Stimulated activated CD8-positive, alpha-beta memory T cell treated with anti-CD3 and anti-CD28 coated beads, Interleukin-7, amount 100 ng/mL, for 1 hour (primary cell): ENCODE results near the gene SYNRG.
A peak's percentile ranks its signal among the peaks of the same experiment; 100 is the strongest.

Source experiments
- DNase-seq, 2 donors: peaks; one replicate each; pipeline ENCODE4 v3.0.0-alpha.2; 2020; ENCODE audit warnings: low read depth in 2 of 2

SYNRG gene

GRCh38 chr17:37502009-37502936 lies 106.9 kb downstream of the SYNRG start:
- DNase-seq = no peak

DNA sequence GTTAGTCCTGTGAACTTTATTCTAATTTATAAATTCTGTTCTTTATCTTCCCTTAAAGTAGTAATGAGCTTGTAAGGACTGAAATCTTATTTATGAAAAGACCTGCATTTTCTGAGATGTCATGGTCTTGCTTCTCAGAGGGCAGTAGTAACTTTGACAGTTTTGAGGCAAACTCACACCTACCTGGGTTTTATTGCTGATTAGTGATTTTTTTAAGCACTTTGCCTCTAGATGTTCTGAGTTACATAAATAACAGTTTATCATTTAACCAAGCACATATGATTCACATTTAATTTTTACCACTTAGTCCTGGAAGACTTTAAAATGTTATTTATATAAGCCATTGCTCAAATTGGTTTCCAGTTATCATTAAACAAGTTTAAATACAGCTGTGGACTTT lies 108.8 kb downstream of the SYNRG start:
- DNase-seq = no peak

DNA sequence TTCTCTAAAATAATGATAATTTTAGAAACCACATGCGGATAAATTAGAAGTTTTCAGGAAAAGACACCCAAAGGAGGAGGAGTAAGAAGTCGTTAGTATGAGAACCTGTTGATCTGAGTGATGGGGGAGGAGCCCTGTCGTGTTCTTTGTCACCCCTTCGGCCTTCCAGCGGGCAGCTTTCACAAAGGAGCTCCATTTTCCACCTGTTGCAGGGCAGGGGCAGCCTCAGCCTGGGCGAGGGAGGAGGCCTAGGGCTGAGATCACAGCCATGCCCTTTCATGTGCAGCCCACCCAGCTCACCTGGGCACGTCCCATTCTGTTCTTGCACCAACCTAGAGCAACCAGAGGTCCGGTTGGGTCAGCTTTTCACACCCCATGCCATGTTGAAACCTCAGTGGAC lies 114.2 kb downstream of the SYNRG start:
- no peak for DNase-seq

- DNase-seq = no peak
These were observed 114.8 kb downstream of the SYNRG start for GRCh38 chr17:37494401-37494831.

DNA sequence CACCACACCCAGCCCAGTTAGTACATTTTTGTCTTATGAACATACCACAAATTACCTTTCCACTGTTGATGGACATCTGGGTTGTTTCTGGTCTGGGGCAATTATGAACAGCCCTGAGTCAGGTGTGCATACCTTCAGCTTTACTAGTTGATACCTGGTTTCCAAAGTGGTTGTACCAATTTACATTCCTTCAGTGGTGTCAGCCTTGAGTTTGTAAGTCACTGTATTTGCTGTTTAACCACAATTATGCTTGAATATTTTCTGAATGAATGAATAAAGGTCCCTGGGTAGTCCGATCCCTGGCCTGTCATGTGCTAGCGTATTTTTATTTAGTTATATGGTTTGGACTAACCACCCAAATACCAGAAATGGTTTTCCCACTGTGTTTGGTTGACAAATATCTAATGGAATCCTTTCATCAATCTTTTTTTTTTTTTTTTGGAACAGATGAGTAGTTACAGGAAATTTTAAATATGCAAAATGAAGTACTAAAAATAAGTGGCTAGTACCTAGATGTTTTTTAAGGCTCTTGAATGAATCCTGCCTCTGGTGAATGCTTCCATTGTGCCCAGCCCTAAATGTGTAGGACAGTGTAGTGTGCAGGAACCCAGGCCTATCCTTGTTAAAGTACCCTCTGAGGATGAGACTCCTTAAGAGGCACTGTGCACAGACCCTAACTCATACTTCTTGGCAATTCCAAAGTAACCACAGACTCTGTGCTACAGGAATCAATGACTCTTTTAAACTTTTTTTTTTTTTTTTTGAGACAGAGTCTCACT lies 115.8 kb downstream of the SYNRG start:
- no peak for DNase-seq

GRCh38 chr17:37492167-37492566 lies 117.1 kb downstream of the SYNRG start:
- no peak for DNase-seq

- DNase-seq = no peak
These were observed 118.3 kb downstream of the SYNRG start for GRCh38 chr17:37490638-37491614.

GRCh38 chr17:37490022-37490587 lies 119.1 kb downstream of the SYNRG start:
- peak; percentile 25 to 48 for DNase-seq

DNA sequence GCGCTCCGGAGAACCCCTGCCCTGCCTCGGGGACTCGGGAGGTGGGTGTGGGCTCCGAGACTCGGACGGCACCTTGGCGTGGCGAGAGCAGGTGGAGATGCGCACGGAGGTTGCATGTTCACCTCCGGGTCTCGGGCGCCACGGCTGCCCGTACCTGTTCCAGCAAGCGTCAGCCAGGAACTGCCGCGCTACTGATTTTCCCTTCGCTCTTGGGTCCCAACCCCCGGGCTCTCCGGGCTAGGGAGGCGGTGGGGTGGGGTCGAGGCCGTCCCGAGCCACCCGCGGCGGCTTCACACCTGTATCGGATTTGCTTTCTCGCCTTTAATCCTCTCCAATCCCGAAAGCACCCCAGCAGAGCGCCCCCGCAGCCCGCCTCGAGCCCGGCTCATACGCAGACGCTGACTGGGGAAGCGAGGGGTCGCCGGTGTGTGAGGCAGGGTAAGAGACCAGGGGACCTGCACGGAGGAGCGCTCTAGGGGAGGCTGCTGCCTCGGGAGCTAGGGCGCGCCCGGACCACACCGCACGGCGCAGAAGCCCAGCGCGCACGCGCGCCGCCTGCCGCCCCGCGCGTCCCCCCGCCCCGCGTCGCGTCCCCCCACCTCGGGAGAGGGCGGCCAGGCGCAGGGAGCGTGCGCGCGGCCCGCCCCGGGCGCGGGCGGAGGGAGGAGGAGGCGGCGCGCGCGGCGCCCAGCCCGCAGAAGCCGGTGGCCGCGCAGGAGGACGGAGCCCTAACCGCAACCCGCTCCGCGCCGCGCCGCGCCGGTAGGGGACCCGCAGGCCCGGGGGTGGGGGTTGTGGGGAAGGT lies 119.8 kb downstream of the SYNRG start, which contains the start of gene DUSP14:
Gene DUSP14 (plus strand): TSS at position 695 of the 805 bp plus-strand sequence. CDS start 22,382 bp downstream, outside the sequence.
- DNase-seq = peak; percentile 65

GRCh38 chr17:37488607-37489196 lies 120.5 kb downstream of the SYNRG start:
- DNase-seq = peak; percentile 15 to 17

- DNase-seq = no peak
These were observed 121.1 kb downstream of the SYNRG start for GRCh38 chr17:37488009-37488604.

GRCh38 chr17:37485938-37486570 lies 123.2 kb downstream of the SYNRG start:
- DNase-seq = no peak

DNA sequence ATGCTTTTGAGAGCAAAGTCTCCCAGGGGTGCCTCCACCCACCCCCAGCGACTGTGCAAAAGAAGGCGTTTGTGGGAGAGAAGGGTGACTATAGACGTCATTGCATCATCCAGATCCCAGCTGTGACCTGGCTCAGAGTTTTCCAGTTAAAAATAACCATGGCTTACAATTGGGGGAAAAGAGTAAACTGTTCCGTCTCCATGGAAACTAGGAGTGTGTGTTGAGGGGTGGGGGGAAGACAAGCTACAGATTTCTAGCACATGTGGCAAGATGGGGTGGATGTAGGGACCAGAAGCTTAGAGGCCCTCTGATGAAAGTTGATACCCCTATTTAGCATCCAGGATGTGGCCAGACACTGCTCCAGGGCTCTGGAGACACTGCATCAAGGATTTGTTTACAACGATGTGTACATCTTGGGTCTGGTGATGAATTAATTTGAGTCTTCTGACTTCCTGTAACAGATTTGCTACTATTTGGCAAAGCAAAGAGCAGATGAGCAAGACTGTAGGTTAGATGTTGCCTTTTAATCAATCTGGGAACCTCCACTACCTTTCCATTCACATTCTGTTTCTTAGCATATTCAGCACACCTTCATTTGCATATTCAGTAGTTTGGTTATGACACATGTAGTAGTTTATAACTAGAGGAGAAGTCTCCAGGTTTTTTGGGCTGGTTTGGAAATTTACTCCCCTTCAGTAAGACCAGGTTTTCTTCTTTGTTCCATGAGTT lies 125.7 kb downstream of the SYNRG start:
- no peak for DNase-seq

GRCh38 chr17:37481001-37481665 lies 128.1 kb downstream of the SYNRG start:
- DNase-seq = no peak

GRCh38 chr17:37480427-37480826 lies 128.8 kb downstream of the SYNRG start:
- DNase-seq = no peak

- DNase-seq = no peak
These were observed 130.2 kb downstream of the SYNRG start for GRCh38 chr17:37479025-37479424.

DNA sequence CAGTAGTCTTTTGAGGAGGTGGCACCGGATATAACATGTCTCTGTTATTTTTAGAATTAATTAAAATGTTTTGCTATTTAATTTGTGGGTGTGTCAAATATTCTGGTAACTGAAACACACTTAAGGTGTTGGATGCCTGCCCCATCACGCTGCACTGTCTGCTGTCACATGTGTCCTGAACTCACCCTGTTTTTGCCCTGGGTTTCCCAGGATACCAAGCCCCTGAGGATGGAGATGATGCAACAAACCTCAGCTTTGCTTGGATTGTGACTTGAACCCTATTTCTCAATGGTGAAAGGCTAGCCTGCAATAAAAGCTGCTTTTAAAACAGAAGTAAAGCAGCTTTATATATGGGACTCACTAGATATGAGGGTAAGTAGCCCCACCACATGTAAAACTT lies 131.0 kb downstream of the SYNRG start:
- DNase-seq = no peak
